ENCODE measurements around the gene FBP2.
"Not testable (repeated sequence)": the region's sequence is repeated elsewhere in the genome, so short reads cannot be mapped to it uniquely, and the experiment has no call there.

DNA sequence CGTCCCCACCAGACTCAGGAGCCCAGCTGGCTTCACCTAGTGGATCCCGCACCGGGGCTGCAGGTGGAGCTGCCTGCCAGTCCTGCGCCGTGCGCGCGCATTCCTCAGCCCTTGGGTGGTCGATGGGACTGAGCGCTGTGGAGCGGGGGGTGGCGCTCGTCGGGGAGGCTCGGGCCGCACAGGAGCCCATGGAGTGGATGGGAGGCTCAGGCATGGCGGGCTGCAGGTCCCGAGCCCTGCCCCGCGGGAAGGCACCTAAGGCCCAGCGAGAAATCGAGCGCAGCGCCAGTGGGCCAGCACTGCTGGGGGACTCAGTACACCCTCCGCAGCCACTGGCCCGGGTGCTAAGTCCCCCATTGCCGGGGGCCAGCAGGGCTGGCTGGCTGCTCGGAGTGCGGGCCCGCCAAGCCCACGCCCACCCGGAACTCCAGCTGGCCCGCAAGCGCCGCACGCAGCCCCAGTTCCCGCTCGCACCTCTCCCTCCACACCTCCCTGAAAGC lies 2.5 kb downstream of the FBP2 start:
- TF ChIP-seq EZH2 (IDR thresholded peaks at IDR 0.05; ENCODE audit: low read depth, unreplicated experiment); POLR2AphosphoS5 (IDR thresholded peaks at IDR 0.05; ENCODE audit: low read depth); STAT1 (IDR thresholded peaks at IDR 0.05; ENCODE audit: unreplicated experiment); EZH2phosphoT487 (IDR thresholded peaks at IDR 0.05; ENCODE audit: unreplicated experiment); ZNF331 (CRISPR knock-in tag; IDR thresholded peaks at IDR 0.05; ENCODE audit: low read depth); CREB1 (CRISPR knock-in tag; IDR thresholded peaks at IDR 0.05; ENCODE audit: low read depth); NANOG (IDR thresholded peaks at IDR 0.05; ENCODE audit: borderline replicate concordance): not testable (repeated sequence)
- TF ChIP-seq, protein P1, sequence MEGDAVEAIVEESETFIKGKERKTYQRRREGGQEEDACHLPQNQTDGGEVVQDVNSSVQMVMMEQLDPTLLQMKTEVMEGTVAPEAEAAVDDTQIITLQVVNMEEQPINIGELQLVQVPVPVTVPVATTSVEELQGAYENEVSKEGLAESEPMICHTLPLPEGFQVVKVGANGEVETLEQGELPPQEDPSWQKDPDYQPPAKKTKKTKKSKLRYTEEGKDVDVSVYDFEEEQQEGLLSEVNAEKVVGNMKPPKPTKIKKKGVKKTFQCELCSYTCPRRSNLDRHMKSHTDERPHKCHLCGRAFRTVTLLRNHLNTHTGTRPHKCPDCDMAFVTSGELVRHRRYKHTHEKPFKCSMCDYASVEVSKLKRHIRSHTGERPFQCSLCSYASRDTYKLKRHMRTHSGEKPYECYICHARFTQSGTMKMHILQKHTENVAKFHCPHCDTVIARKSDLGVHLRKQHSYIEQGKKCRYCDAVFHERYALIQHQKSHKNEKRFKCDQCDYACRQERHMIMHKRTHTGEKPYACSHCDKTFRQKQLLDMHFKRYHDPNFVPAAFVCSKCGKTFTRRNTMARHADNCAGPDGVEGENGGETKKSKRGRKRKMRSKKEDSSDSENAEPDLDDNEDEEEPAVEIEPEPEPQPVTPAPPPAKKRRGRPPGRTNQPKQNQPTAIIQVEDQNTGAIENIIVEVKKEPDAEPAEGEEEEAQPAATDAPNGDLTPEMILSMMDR (conservative IDR thresholded peaks at IDR 0.05; ENCODE audit: low read depth in 2 of 2): not testable (repeated sequence)
- TF ChIP-seq, protein P2, sequence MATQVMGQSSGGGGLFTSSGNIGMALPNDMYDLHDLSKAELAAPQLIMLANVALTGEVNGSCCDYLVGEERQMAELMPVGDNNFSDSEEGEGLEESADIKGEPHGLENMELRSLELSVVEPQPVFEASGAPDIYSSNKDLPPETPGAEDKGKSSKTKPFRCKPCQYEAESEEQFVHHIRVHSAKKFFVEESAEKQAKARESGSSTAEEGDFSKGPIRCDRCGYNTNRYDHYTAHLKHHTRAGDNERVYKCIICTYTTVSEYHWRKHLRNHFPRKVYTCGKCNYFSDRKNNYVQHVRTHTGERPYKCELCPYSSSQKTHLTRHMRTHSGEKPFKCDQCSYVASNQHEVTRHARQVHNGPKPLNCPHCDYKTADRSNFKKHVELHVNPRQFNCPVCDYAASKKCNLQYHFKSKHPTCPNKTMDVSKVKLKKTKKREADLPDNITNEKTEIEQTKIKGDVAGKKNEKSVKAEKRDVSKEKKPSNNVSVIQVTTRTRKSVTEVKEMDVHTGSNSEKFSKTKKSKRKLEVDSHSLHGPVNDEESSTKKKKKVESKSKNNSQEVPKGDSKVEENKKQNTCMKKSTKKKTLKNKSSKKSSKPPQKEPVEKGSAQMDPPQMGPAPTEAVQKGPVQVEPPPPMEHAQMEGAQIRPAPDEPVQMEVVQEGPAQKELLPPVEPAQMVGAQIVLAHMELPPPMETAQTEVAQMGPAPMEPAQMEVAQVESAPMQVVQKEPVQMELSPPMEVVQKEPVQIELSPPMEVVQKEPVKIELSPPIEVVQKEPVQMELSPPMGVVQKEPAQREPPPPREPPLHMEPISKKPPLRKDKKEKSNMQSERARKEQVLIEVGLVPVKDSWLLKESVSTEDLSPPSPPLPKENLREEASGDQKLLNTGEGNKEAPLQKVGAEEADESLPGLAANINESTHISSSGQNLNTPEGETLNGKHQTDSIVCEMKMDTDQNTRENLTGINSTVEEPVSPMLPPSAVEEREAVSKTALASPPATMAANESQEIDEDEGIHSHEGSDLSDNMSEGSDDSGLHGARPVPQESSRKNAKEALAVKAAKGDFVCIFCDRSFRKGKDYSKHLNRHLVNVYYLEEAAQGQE (IDR thresholded peaks at IDR 0.05; ENCODE audit: unreplicated experiment): not testable (repeated sequence)
